GM12878 (cell line): ENCODE data around the gene NRXN3. TPM values are rescaled to one million over a fixed set of nuclear protein-coding genes. Genes with fewer than 3 reads are reported as not detected.

Source experiments
- ATAC-seq: fragments of 200-7000 bp; cut with Tn5 transposase; 3 replicates; pipeline ENCODE4 v1.9.1; 2020; ENCODE audit warnings: mild to moderate bottlenecking, moderate library complexity
- BruUV-seq: library from RNA; stranded (reverse); fragments of 400-500 nt; replicated peaks from 2 replicates; lab custom pipeline; 2021; lab: Mats Ljungman, UMichigan
- CTCF ChIA-PET: fragments of 300-600 bp; sonication (Branson Sonifier 250); formaldehyde crosslinking; extraction: SDS; loops from one replicate; lab custom pipeline; 2021; ENCODE audit warnings: inconsistent platforms; lab: Yijun Ruan, JAX
- POLR2A ChIA-PET: fragments of 350-600 bp; formaldehyde crosslinking; extraction: SDS; loops from one replicate; lab custom pipeline; 2021; ENCODE audit warnings: inconsistent platforms; lab: Charles Lee
- RAD21 ChIA-PET: fragments of 300-600 bp; sonication (Branson Sonifier 250); formaldehyde crosslinking; loops from one replicate; lab custom pipeline; 2023; ENCODE audit warnings: antibody characterized with exemption; ENCODE audit not compliant: unreplicated experiment; lab: Charles Lee
- SMC1A ChIA-PET: fragments of 300-600 bp; sonication (Branson Sonifier 250); formaldehyde crosslinking; loops from one replicate; lab custom pipeline; 2023; ENCODE audit not compliant: unreplicated experiment, uncharacterized antibody; lab: Charles Lee
- DNase-seq: peaks from one replicate; pipeline ENCODE4 v3.0.0-alpha.2; 2011; ENCODE audit warnings: low read depth, low spot score
- FAIRE-seq: peaks from 3 replicates; lab custom pipeline; 2011; peaks lifted over from hg19 to GRCh38; lab: Jason Lieb, UNC
- H2AFZ ChIP-seq: 2 replicates; pipeline ENCODE4 v1.6.0; 2011; ENCODE audit warnings: low read depth, low read length, control low read depth; ENCODE audit not compliant: control insufficient read depth
- H3K27ac ChIP-seq: 2 replicates; pipeline ENCODE4 v1.5.1; 2011; ENCODE audit warnings: control low read depth; ENCODE audit not compliant: control insufficient read depth, insufficient read depth
- H3K27me3 ChIP-seq, 2 experiments: replicated peaks in 1 of 2; 2 replicates each; pipeline versions ENCODE4 v1.6.0 to v1.6.1; 2011; ENCODE audit warnings: low read length in 1 of 2; ENCODE audit not compliant: control insufficient read depth in 2 of 2, insufficient read depth in 2 of 2
- H3K36me3 ChIP-seq, 2 experiments: 2 replicates each; pipeline ENCODE4 v1.5.1; 2011; ENCODE audit warnings: low read length in 1 of 2; ENCODE audit not compliant: control insufficient read depth in 2 of 2, insufficient read depth in 2 of 2
- H3K4me1 ChIP-seq: 2 replicates; pipeline ENCODE4 v1.6.1; 2011; ENCODE audit warnings: mild to moderate bottlenecking, low read length, moderate library complexity, mixed read lengths; ENCODE audit not compliant: control insufficient read depth, insufficient read depth
- H3K4me2 ChIP-seq: 2 replicates; pipeline ENCODE4 v1.6.0; 2011; ENCODE audit warnings: control low read depth; ENCODE audit not compliant: control insufficient read depth, insufficient read depth
- H3K4me3 ChIP-seq: fragments of 200-600 bp; sonication (generic); 2 replicates; pipeline ENCODE4 v1.5.1; 2016
- H3K79me2 ChIP-seq: 2 replicates; pipeline ENCODE4 v1.6.0; 2011; ENCODE audit warnings: low read length; ENCODE audit not compliant: control insufficient read depth, insufficient read depth
- H3K9ac ChIP-seq: 2 replicates; pipeline ENCODE4 v1.8.0; 2011; ENCODE audit warnings: low read length, control low read depth, mixed read lengths; ENCODE audit not compliant: control insufficient read depth, insufficient read depth
- H3K9me3 ChIP-seq: replicated peaks from 3 replicates; pipeline ENCODE4 v1.5.1; 2011; ENCODE audit warnings: mild to moderate bottlenecking, low read length; ENCODE audit not compliant: control insufficient read depth, insufficient read depth
- H4K20me1 ChIP-seq: 2 replicates; pipeline ENCODE4 v1.6.0; 2011; ENCODE audit not compliant: control insufficient read depth, insufficient read depth
- EP300 ChIP-seq, 2 experiments: fragments of 150-350 bp in 1 of 2; IDR thresholded peaks; 2 replicates each; pipeline ENCODE4 v1.6.1; 2011 to 2012; ENCODE audit warnings: low read depth in 2 of 2, low read length in 2 of 2, borderline replicate concordance in 1 of 2, improper control_type of control experiment in 1 of 2, inconsistent platforms in 1 of 2; ENCODE audit not compliant: control insufficient read depth in 1 of 2
- FOXM1 ChIP-seq: IDR thresholded peaks from 2 replicates; pipeline ENCODE4 v1.6.1; 2012; ENCODE audit warnings: low read depth, mild to moderate bottlenecking, inconsistent platforms, low read length, moderate library complexity
- IRF4 ChIP-seq: IDR thresholded peaks from 2 replicates; pipeline ENCODE4 v1.6.1; 2011; ENCODE audit warnings: low read depth, low read length
- NFYA ChIP-seq: IDR thresholded peaks from 2 replicates; pipeline ENCODE4 v1.6.1; 2011; ENCODE audit warnings: low read depth, mild to moderate bottlenecking, low read length, improper control_type of control experiment, borderline replicate concordance
- NR2C1 ChIP-seq: fragments of 450-650 bp; IDR thresholded peaks from 2 replicates; pipeline ENCODE4 v1.6.1; 2017; ENCODE audit warnings: antibody characterized with exemption, mild to moderate bottlenecking, moderate library complexity
- PAX5 ChIP-seq: IDR thresholded peaks from 2 replicates; pipeline ENCODE4 v1.6.1; 2011; ENCODE audit warnings: low read depth, low read length, borderline replicate concordance
- POLR2A ChIP-seq: IDR thresholded peaks from 2 replicates; pipeline ENCODE4 v1.6.1; 2011; ENCODE audit warnings: low read depth, mild to moderate bottlenecking, low read length
- RAD21 ChIP-seq: IDR thresholded peaks from 2 replicates; pipeline ENCODE4 v1.6.1; 2011; ENCODE audit warnings: mild to moderate bottlenecking, low read depth, low read length, moderate library complexity; ENCODE audit not compliant: insufficient read depth
- ZZZ3 ChIP-seq: IDR thresholded peaks from 2 replicates; pipeline ENCODE4 v1.6.1; 2011; ENCODE audit warnings: low read depth; ENCODE audit not compliant: control insufficient read depth, insufficient read length
- WGBS: methylation state at CpG from one replicate; pipeline ENCODE4 v1.1.6; 2016; ENCODE audit warnings: low lambda C conversion rate; ENCODE audit not compliant: insufficient replicate concordance, insufficient coverage; ENCODE audit errors: missing lambda C conversion rate; 5-methylcytosine and 5-hydroxymethylcytosine counted together
- in situ Hi-C: fragments of 300-500 bp; cut with MboI; formaldehyde crosslinking; loops from 9 replicates; pipeline ENCODE4 v1.14.3; 2018; ENCODE audit warnings: mixed read lengths
- intact Hi-C: fragments of 100-400 bp; cut with micrococcal nuclease; formaldehyde crosslinking; loops from one replicate; pipeline ENCODE4 v1.14.2; 2022; ENCODE audit not compliant: unreplicated experiment
- polyA plus RNA-seq, 11 experiments: library from polyadenylated mRNA; depleted of rRNA in 4 of 11; unstranded in 6 of 11; stranded (reverse) in 5 of 11; fragments of >200 nt; fragmentation: Nextera tagmentation in 4 of 11; fragmentation: Illumina TruSeq in 1 of 11; extraction: Ambion mirVana in 4 of 11; extraction: Trizol in 1 of 11; gene quantifications; 1 replicate in 1 of 11; 2 replicates in 10 of 11; pipeline versions ENCODE4 v1.2.1 to v1.2.3, GENCODE V29; 2011 to 2016; ENCODE audit warnings: inconsistent platforms in 2 of 11, missing spikeins in 2 of 11, low read depth in 1 of 11
- total RNA-seq, 4 experiments: library from RNA; depleted of rRNA in 3 of 4; stranded (reverse); fragments of >200 nt in 3 of 4; fragmentation: Illumina TruSeq in 1 of 4; extraction: Trizol in 1 of 4; gene quantifications; 2 replicates each; pipeline versions ENCODE4 v1.2.1 to v1.2.3, GENCODE V29; 2013 to 2021
- TF ChIP-seq, protein P1 (sequence below): fragments of 450-650 bp; IDR thresholded peaks from 2 replicates; pipeline ENCODE4 v1.6.1; 2016; ENCODE audit warnings: mild to moderate bottlenecking, moderate library complexity, borderline replicate concordance

Gene NRXN3
- total and polyA plus RNA-seq, 10 of the 15 experiments (the other 5 are each of a cell fraction or from before 2014, with no cell fraction given) = 0.52 to 3.3 (median 1.4) TPM

DNA sequence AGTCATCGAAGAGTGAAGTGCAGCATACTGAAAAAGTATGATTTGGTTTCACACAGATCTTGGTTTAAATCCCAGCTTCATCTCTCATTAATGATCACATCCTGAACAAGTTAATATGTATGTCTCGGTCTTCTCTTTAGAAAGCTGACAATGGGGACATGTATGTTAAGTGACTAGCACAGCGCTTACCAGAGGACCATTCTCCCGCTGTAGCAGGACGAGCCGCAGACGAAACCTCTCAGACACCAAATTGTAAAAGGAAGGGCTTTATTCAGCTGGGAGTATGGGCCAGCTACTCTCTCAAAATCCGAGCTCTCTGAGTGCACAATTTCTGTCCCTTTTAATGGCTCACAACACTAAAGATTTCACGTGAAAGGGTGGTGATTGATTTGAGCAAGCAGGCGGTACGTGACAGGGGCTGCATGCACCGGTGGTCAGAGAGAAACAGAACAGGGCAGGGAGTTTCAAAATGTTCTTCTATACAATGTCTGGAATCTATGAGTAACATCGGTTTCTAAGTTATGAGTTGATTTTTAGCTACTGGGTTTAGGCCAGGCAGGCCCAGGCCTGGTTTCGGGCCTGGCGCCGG lies 1358.7 kb downstream of the NRXN3 start:
- ATAC-seq = no peak
- ChIA-PET CTCF (no interaction called here), SMC1A (no interaction called here)
- in situ Hi-C loops (no loop called here), intact Hi-C loops (no loop called here)
- Histone ChIP-seq H3K27ac (no peak overlapping the region), H2AFZ (no peak overlapping the region), H3K4me2 (no peak overlapping the region), H3K27me3 (no peaks in the 10 kb centered on the region), H3K4me3 (no peak overlapping the region), H3K9me3 (no peaks in the 10 kb centered on the region), H3K79me2 (no peaks in the 10 kb centered on the region), H3K4me1 (no peaks in the 10 kb centered on the region), H4K20me1 (no peaks in the 10 kb centered on the region)
- BruUV-seq = no TSS peak
- no peak for FAIRE-seq
- 53% methylated on average over 16 of the region's 16 CpGs for WGBS
- no peak for TF ChIP-seq ZZZ3
- TF ChIP-seq EP300 (IDR thresholded peaks at IDR 0.05; ENCODE audit: borderline replicate concordance in 1 of 2, control insufficient read depth in 1 of 2, low read depth in 2 of 2, low read length in 2 of 2) = no peak
- TF ChIP-seq IRF4 = no peak
- no peak for TF ChIP-seq POLR2A
- TF ChIP-seq NR2C1 = no peak
- TF ChIP-seq, protein P1, sequence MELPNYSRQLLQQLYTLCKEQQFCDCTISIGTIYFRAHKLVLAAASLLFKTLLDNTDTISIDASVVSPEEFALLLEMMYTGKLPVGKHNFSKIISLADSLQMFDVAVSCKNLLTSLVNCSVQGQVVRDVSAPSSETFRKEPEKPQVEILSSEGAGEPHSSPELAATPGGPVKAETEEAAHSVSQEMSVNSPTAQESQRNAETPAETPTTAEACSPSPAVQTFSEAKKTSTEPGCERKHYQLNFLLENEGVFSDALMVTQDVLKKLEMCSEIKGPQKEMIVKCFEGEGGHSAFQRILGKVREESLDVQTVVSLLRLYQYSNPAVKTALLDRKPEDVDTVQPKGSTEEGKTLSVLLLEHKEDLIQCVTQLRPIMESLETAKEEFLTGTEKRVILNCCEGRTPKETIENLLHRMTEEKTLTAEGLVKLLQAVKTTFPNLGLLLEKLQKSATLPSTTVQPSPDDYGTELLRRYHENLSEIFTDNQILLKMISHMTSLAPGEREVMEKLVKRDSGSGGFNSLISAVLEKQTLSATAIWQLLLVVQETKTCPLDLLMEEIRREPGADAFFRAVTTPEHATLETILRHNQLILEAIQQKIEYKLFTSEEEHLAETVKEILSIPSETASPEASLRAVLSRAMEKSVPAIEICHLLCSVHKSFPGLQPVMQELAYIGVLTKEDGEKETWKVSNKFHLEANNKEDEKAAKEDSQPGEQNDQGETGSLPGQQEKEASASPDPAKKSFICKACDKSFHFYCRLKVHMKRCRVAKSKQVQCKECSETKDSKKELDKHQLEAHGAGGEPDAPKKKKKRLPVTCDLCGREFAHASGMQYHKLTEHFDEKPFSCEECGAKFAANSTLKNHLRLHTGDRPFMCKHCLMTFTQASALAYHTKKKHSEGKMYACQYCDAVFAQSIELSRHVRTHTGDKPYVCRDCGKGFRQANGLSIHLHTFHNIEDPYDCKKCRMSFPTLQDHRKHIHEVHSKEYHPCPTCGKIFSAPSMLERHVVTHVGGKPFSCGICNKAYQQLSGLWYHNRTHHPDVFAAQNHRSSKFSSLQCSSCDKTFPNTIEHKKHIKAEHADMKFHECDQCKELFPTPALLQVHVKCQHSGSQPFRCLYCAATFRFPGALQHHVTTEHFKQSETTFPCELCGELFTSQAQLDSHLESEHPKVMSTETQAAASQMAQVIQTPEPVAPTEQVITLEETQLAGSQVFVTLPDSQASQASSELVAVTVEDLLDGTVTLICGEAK = no peak
- TF ChIP-seq NFYA = no peak
- TF ChIP-seq RAD21 = no peak
- no peak for TF ChIP-seq FOXM1
- TF ChIP-seq PAX5 = no peak
- TF ChIP-seq, all 136 proteins: peak for 0
- DNase-seq = no peak
- POLR2A ChIA-PET = no interaction called here
- no peaks in the 10 kb centered on the region for H3K36me3 ChIP-seq
- H3K9ac ChIP-seq = no peak overlapping the region
- RAD21 ChIA-PET = no interaction called here
